CD4-positive, CD25-positive, alpha-beta regulatory T cell (primary cell): Measurements from ENCODE around the gene CELSR3. TPM values are rescaled to one million over a fixed set of nuclear protein-coding genes. Genes with fewer than 3 reads are reported as not detected.

Source experiments
- ATAC-seq, 2 donors: fragments of 150-1000 bp; cut with Tn5 transposase; one replicate each; pipeline ENCODE4 v1.10.0; 2021; ENCODE audit warnings: low read depth in 2 of 2, moderate number of reproducible peaks in 2 of 2, moderate library complexity in 1 of 2
- DNase-seq, 3 donors: peaks; one replicate each; pipeline versions ENCODE4 v3.0.0 to v3.0.0-alpha.2; 2012 to 2022; ENCODE audit warnings: mixed read lengths in 1 of 3
- H3K27ac ChIP-seq: one replicate; pipeline ENCODE4 v1.7.0; 2013; ENCODE audit warnings: mild to moderate bottlenecking, low read length; ENCODE audit not compliant: insufficient read depth, poor library complexity, severe bottlenecking
- H3K27me3 ChIP-seq: one replicate; pipeline ENCODE4 v1.7.0; 2013; ENCODE audit warnings: low read length; ENCODE audit not compliant: control insufficient read depth, insufficient read depth
- H3K36me3 ChIP-seq: one replicate; pipeline ENCODE4 v1.7.0; 2013; ENCODE audit warnings: mild to moderate bottlenecking, low read length, moderate library complexity; ENCODE audit not compliant: control insufficient read depth, insufficient read depth
- H3K4me1 ChIP-seq: 2 replicates; pipeline ENCODE4 v1.7.0; 2013; ENCODE audit warnings: mild to moderate bottlenecking, low read length; ENCODE audit not compliant: insufficient read depth, control insufficient read depth, poor library complexity, severe bottlenecking
- H3K4me3 ChIP-seq: one replicate; pipeline ENCODE4 v1.7.0; 2013; ENCODE audit warnings: low read depth, mild to moderate bottlenecking, low read length, moderate library complexity
- H3K9me3 ChIP-seq, 2 experiments: 1 replicate in 1 of 2; 2 replicates in 1 of 2; pipeline ENCODE4 v1.7.0; 2013; ENCODE audit warnings: low read length in 2 of 2, mild to moderate bottlenecking in 1 of 2, moderate library complexity in 1 of 2; ENCODE audit not compliant: control insufficient read depth in 2 of 2
- H3K27ac Mint-ChIP-seq, 3 donors: one replicate each; pipeline ENCODE4 v1.8.0; 2020 to 2022; ENCODE audit warnings: mild to moderate bottlenecking in 3 of 3, mixed read lengths in 3 of 3, moderate library complexity in 2 of 3
- H3K27me3 Mint-ChIP-seq: one replicate; pipeline ENCODE4 v1.8.0; 2022; ENCODE audit warnings: mild to moderate bottlenecking, mixed read lengths
- H3K36me3 Mint-ChIP-seq: one replicate; pipeline ENCODE4 v1.8.0; 2020; ENCODE audit warnings: mixed read lengths
- H3K4me1 Mint-ChIP-seq, 4 donors: one replicate each; pipeline ENCODE4 v1.8.0; 2020 to 2022; ENCODE audit warnings: mixed read lengths in 4 of 4, mild to moderate bottlenecking in 1 of 4
- H3K4me3 Mint-ChIP-seq, 4 donors: one replicate each; pipeline ENCODE4 v1.8.0; 2020 to 2022; ENCODE audit warnings: mild to moderate bottlenecking in 4 of 4, mixed read lengths in 4 of 4, moderate library complexity in 3 of 4
- H3K9me3 Mint-ChIP-seq, 7 donors: one replicate each; pipeline ENCODE4 v1.8.0; 2020 to 2022; ENCODE audit warnings: mixed read lengths in 7 of 7, mild to moderate bottlenecking in 3 of 7, moderate library complexity in 2 of 7
- polyA plus RNA-seq, 4 donors: library from polyadenylated mRNA; unstranded; fragments of 300-500 nt; fragmentation: Illumina TruSeq; gene quantifications; one replicate each; pipeline ENCODE4 v1.2.3, GENCODE V29; 2021
- total RNA-seq: library from RNA; stranded (reverse); gene quantifications from one replicate; pipeline ENCODE4 v1.2.3, GENCODE V29; 2022

Gene CELSR3
- total RNA-seq (8.8 TPM), polyA plus RNA-seq (under 1 TPM; 0.31 to 0.53 (median 0.37) TPM)

GRCh38 chr3:48662753-48663488 is at the start of gene CELSR3:
TSS of gene CELSR3 (minus strand) at chr3:48662886. CDS start at chr3:48662634, 252 bp downstream.
- peaks cover 0 to 2% (median 0%) of the 10 kb centered on the region in 7 donors for H3K9me3 Mint-ChIP-seq
- Histone ChIP-seq H3K4me3 (peak within 1 kb of the TSS; percentile 64), H3K27ac (peak within 1 kb of the TSS; percentile 68), H3K36me3 (no peaks in the 10 kb centered on the region), H3K9me3 (no peaks in the 10 kb centered on the region), H3K4me1 (peaks cover 34% of the 10 kb centered on the region), H3K27me3 (no peaks in the 10 kb centered on the region)
- DNase-seq (peak; percentile 59 to 82 (median 67)), ATAC-seq (peak; percentile 41 to 54)
- H3K36me3 Mint-ChIP-seq, result no peaks in the 10 kb centered on the region
- H3K27ac Mint-ChIP-seq, result peak within 1 kb of the TSS; percentile 10 to 83 (median 58)
- peak within 1 kb of the TSS; percentile 78 to 97 (median 87) for H3K4me3 Mint-ChIP-seq
- H3K4me1 Mint-ChIP-seq, result peaks cover 0 to 26% (median 11%) of the 10 kb centered on the region in 4 donors
- H3K27me3 Mint-ChIP-seq, result peaks cover 16% of the 10 kb centered on the region

GRCh38 chr3:48711727-48712126 is 49.0 kb upstream of the CELSR3 start:
- Mint-ChIP-seq H3K9me3 (no peaks in the 10 kb centered on the region), H3K27me3 (no peaks in the 10 kb centered on the region), H3K27ac (peak overlapping the region; percentile 42 to 83 (median 78)), H3K36me3 (peaks cover 9% of the 10 kb centered on the region), H3K4me1 (peaks cover 15 to 79% (median 45%) of the 10 kb centered on the region in 4 donors), H3K4me3 (peak overlapping the region in 3 of 4 donors; percentile 9 to 45 (median 30))
- Histone ChIP-seq H3K9me3 (no peaks in the 10 kb centered on the region), H3K4me1 (peaks cover 50% of the 10 kb centered on the region), H3K36me3 (peaks cover 44% of the 10 kb centered on the region), H3K27ac (no peak overlapping the region), H3K4me3 (no peak overlapping the region), H3K27me3 (no peaks in the 10 kb centered on the region)
- no peak for DNase-seq
- ATAC-seq, result no peak

GRCh38 chr3:48709051-48709461 is 46.4 kb upstream of the CELSR3 start:
- peak overlapping the region; percentile 48 to 76 (median 54) for H3K27ac Mint-ChIP-seq
- Histone ChIP-seq H3K4me1 (peaks cover 27% of the 10 kb centered on the region), H3K27ac (no peak overlapping the region), H3K4me3 (no peak overlapping the region), H3K9me3 (no peaks in the 10 kb centered on the region), H3K36me3 (peaks cover 48% of the 10 kb centered on the region), H3K27me3 (no peaks in the 10 kb centered on the region)
- DNase-seq (no peak), ATAC-seq (no peak)
- H3K4me3 Mint-ChIP-seq, result peak overlapping the region in 2 of 4 donors; percentile 18 to 50
- H3K36me3 Mint-ChIP-seq, result peaks cover 10% of the 10 kb centered on the region
- H3K4me1 Mint-ChIP-seq, result peaks cover 5 to 67% (median 42%) of the 10 kb centered on the region in 4 donors
- no peaks in the 10 kb centered on the region for H3K9me3 Mint-ChIP-seq
- no peaks in the 10 kb centered on the region for H3K27me3 Mint-ChIP-seq

- H3K27me3 ChIP-seq, result no peaks in the 10 kb centered on the region
- Mint-ChIP-seq H3K36me3 (peaks cover 10% of the 10 kb centered on the region), H3K9me3 (no peaks in the 10 kb centered on the region), H3K4me3 (no peak overlapping the region), H3K27ac (peak overlapping the region in 2 of 3 donors; percentile 54 to 76), H3K27me3 (no peaks in the 10 kb centered on the region), H3K4me1 (peaks cover 5 to 66% (median 43%) of the 10 kb centered on the region in 4 donors)
- H3K36me3 ChIP-seq, result peaks cover 48% of the 10 kb centered on the region
- peaks cover 26% of the 10 kb centered on the region for H3K4me1 ChIP-seq
- H3K27ac ChIP-seq, result no peak overlapping the region
- DNase-seq (no peak), ATAC-seq (no peak)
- no peaks in the 10 kb centered on the region for H3K9me3 ChIP-seq
- H3K4me3 ChIP-seq, result no peak overlapping the region
These were observed 45.8 kb upstream of the CELSR3 start for GRCh38 chr3:48708481-48708889.

GRCh38 chr3:48707157-48707556 is 44.5 kb upstream of the CELSR3 start:
- H3K36me3 ChIP-seq, result peaks cover 46% of the 10 kb centered on the region
- H3K27ac ChIP-seq, result no peak overlapping the region
- peaks cover 14 to 67% (median 52%) of the 10 kb centered on the region in 4 donors for H3K4me1 Mint-ChIP-seq
- peak overlapping the region in 1 of 4 donors; percentile 48 for H3K4me3 Mint-ChIP-seq
- no peak for DNase-seq
- no peak overlapping the region for H3K4me3 ChIP-seq
- H3K36me3 Mint-ChIP-seq, result peaks cover 17% of the 10 kb centered on the region
- H3K27me3 ChIP-seq, result no peaks in the 10 kb centered on the region
- H3K27me3 Mint-ChIP-seq, result no peaks in the 10 kb centered on the region
- H3K4me1 ChIP-seq, result peaks cover 19% of the 10 kb centered on the region
- no peak for ATAC-seq
- no peaks in the 10 kb centered on the region for H3K9me3 Mint-ChIP-seq
- no peak overlapping the region for H3K27ac Mint-ChIP-seq
- no peaks in the 10 kb centered on the region for H3K9me3 ChIP-seq

- ATAC-seq (no peak), DNase-seq (no peak)
- Histone ChIP-seq H3K4me3 (no peak overlapping the region), H3K27me3 (no peaks in the 10 kb centered on the region), H3K4me1 (peaks cover 11% of the 10 kb centered on the region), H3K36me3 (peaks cover 29% of the 10 kb centered on the region), H3K9me3 (no peaks in the 10 kb centered on the region), H3K27ac (no peak overlapping the region)
- H3K36me3 Mint-ChIP-seq, result peaks cover 13% of the 10 kb centered on the region
- H3K27me3 Mint-ChIP-seq, result no peaks in the 10 kb centered on the region
- H3K9me3 Mint-ChIP-seq, result no peaks in the 10 kb centered on the region
- peak overlapping the region; percentile 1 to 69 (median 5) for H3K27ac Mint-ChIP-seq
- H3K4me1 Mint-ChIP-seq, result peaks cover 15 to 55% (median 40%) of the 10 kb centered on the region in 4 donors
- H3K4me3 Mint-ChIP-seq, result no peak overlapping the region
These were observed 39.7 kb upstream of the CELSR3 start for GRCh38 chr3:48702320-48702920.

GRCh38 chr3:48700731-48701405 is 38.2 kb upstream of the CELSR3 start:
- H3K9me3 Mint-ChIP-seq, result no peaks in the 10 kb centered on the region
- Histone ChIP-seq H3K36me3 (peaks cover 24% of the 10 kb centered on the region), H3K27me3 (no peaks in the 10 kb centered on the region), H3K27ac (no peak overlapping the region), H3K4me3 (no peak overlapping the region), H3K9me3 (no peaks in the 10 kb centered on the region), H3K4me1 (peaks cover 8% of the 10 kb centered on the region)
- H3K4me3 Mint-ChIP-seq, result no peak overlapping the region
- peaks cover 13% of the 10 kb centered on the region for H3K36me3 Mint-ChIP-seq
- DNase-seq (no peak), ATAC-seq (no peak)
- H3K27ac Mint-ChIP-seq, result peak overlapping the region in 1 of 3 donors; percentile 26
- H3K27me3 Mint-ChIP-seq, result no peaks in the 10 kb centered on the region
- H3K4me1 Mint-ChIP-seq, result peaks cover 19 to 50% (median 35%) of the 10 kb centered on the region in 4 donors
